GM23248 (cell line): Measurements from ENCODE around the gene TSG101. TPM values are rescaled to one million over a fixed set of nuclear protein-coding genes. Genes with fewer than 3 reads are reported as not detected.

Experiments
- DNase-seq: peaks from one replicate; pipeline ENCODE4 v3.0.0-alpha.2; 2015
- H2AFZ ChIP-seq: fragments of 200-600 bp; sonication (generic); 2 replicates; pipeline ENCODE4 v1.6.1; 2016; ENCODE audit warnings: antibody characterized with exemption
- H3F3A ChIP-seq: fragments of 200-600 bp; sonication (generic); 2 replicates; pipeline ENCODE4 v1.6.1; 2016; ENCODE audit warnings: mild to moderate bottlenecking, antibody characterized with exemption, mixed run types; ENCODE audit not compliant: insufficient read depth
- H3K27ac ChIP-seq: fragments of 200-600 bp; sonication (generic); 2 replicates; pipeline ENCODE4 v1.5.1; 2016; ENCODE audit warnings: mild to moderate bottlenecking
- H3K27me3 ChIP-seq: fragments of 200-600 bp; sonication (generic); replicated peaks from 2 replicates; pipeline ENCODE4 v1.6.1; 2016; ENCODE audit warnings: mild to moderate bottlenecking; ENCODE audit not compliant: insufficient read depth
- H3K36me3 ChIP-seq: fragments of 200-600 bp; sonication (generic); 2 replicates; pipeline ENCODE4 v1.6.1; 2016; ENCODE audit warnings: low read depth, mild to moderate bottlenecking
- H3K4me1 ChIP-seq: fragments of 200-600 bp; sonication (generic); 2 replicates; pipeline ENCODE4 v1.6.1; 2016; ENCODE audit warnings: mild to moderate bottlenecking; ENCODE audit not compliant: insufficient read depth
- H3K4me2 ChIP-seq: fragments of 200-600 bp; sonication (generic); one replicate; pipeline ENCODE4 v1.6.1; 2016; ENCODE audit warnings: mild to moderate bottlenecking; ENCODE audit not compliant: unreplicated experiment
- H3K4me3 ChIP-seq: fragments of 200-600 bp; sonication (generic); 2 replicates; pipeline ENCODE4 v1.5.1; 2016; ENCODE audit warnings: mild to moderate bottlenecking
- H3K79me2 ChIP-seq: fragments of 200-600 bp; sonication (generic); 2 replicates; pipeline ENCODE4 v1.6.1; 2016; ENCODE audit warnings: mild to moderate bottlenecking; ENCODE audit not compliant: insufficient read depth
- H3K9ac ChIP-seq: fragments of 200-600 bp; sonication (generic); 2 replicates; pipeline ENCODE4 v1.6.1; 2016; ENCODE audit warnings: mild to moderate bottlenecking
- H3K9me2 ChIP-seq: fragments of 200-600 bp; sonication (generic); 2 replicates; pipeline ENCODE4 v1.6.1; 2016; ENCODE audit warnings: mixed run types, mild to moderate bottlenecking, moderate library complexity; ENCODE audit not compliant: insufficient read depth
- H3K9me3 ChIP-seq: fragments of 200-600 bp; sonication (generic); one replicate; pipeline ENCODE4 v1.6.1; 2017; ENCODE audit warnings: low read depth
- H4K20me1 ChIP-seq: fragments of 200-600 bp; sonication (generic); 2 replicates; pipeline ENCODE4 v1.6.0; 2016; ENCODE audit not compliant: insufficient read depth
- EZH2 ChIP-seq: fragments of 200-600 bp; sonication (generic); IDR thresholded peaks from 2 replicates; pipeline ENCODE4 v1.6.1; 2018; ENCODE audit warnings: antibody characterized with exemption, mild to moderate bottlenecking; ENCODE audit not compliant: insufficient read depth, poor library complexity, severe bottlenecking
- EZH2phosphoT487 ChIP-seq: fragments of 200-600 bp; sonication (generic); IDR thresholded peaks from 2 replicates; pipeline ENCODE4 v1.6.1; 2018; ENCODE audit warnings: antibody characterized with exemption, moderate library complexity, mild to moderate bottlenecking, low read depth; ENCODE audit not compliant: insufficient read depth
- WGBS, 2 experiments: methylation state at CpG; one replicate each; pipeline ENCODE4 v1.1.6; 2015 to 2017; ENCODE audit warnings: low lambda C conversion rate in 2 of 2, low coverage in 1 of 2; ENCODE audit errors: missing lambda C conversion rate in 2 of 2; 5-methylcytosine and 5-hydroxymethylcytosine counted together
- in situ Hi-C: fragments of 300-500 bp; cut with MboI; formaldehyde crosslinking; loops from 2 replicates; pipeline ENCODE4 v1.15.0; 2020
- polyA plus RNA-seq: library from polyadenylated mRNA; unstranded; fragments of >200 nt; fragmentation: Nextera tagmentation; extraction: Ambion mirVana; gene quantifications from 2 replicates; pipeline ENCODE4 v1.2.1, GENCODE V29; 2016
- total RNA-seq: library from RNA; depleted of rRNA; stranded (reverse); fragments of >200 nt; shearing (Covaris generic); gene quantifications from 2 replicates; pipeline ENCODE4 v1.2.3, GENCODE V29; 2014

Gene TSG101
- total and polyA plus RNA-seq, 2 experiments from 2014 or later: 131 to 136 TPM

- in situ Hi-C loops: no loop called here
Measured at GRCh38 chr11:18492888-18493287, 33.9 kb downstream of the TSG101 start.

GRCh38 chr11:18491924-18492323 is 34.8 kb downstream of the TSG101 start:
- Histone ChIP-seq H3K9ac (no peak overlapping the region), H3K4me3 (no peak overlapping the region), H3K27ac (no peak overlapping the region), H2AFZ (no peak overlapping the region), H3K36me3 (peaks cover 37% of the 10 kb centered on the region), H3K79me2 (peaks cover 13% of the 10 kb centered on the region; the same call in 1 of the 2 replicates), H3K27me3 (no peaks in the 10 kb centered on the region), H3K4me2 (no peak overlapping the region), H4K20me1 (no peaks in the 10 kb centered on the region), H3K9me3 (no peaks in the 10 kb centered on the region), H3K4me1 (peaks cover 7% of the 10 kb centered on the region; the same call in 1 of the 2 replicates), H3K9me2 (no peaks in the 10 kb centered on the region), H3F3A (peaks cover 30% of the 10 kb centered on the region; the same call in 1 of the 2 replicates)
- peak; percentile 41 for DNase-seq
- in situ Hi-C loops: no loop called here
- TF ChIP-seq EZH2phosphoT487: no peak
- TF ChIP-seq EZH2: no peak
- WGBS, 2 experiments: 94 to 100% methylated on average over 2 of the region's 2 CpGs

More at GRCh38 chr11:18492888-18493287, 33.9 kb downstream of the TSG101 start:
- no peak overlapping the region for H3K27ac ChIP-seq
- H3K4me3 ChIP-seq: no peak overlapping the region
- no peak overlapping the region for H3K9ac ChIP-seq
- no peaks in the 10 kb centered on the region for H3K27me3 ChIP-seq
- H4K20me1 ChIP-seq: no peaks in the 10 kb centered on the region
- H3K4me1 ChIP-seq: peaks cover 7% of the 10 kb centered on the region; the same call in 1 of the 2 replicates
- no peak for DNase-seq
- peaks cover 41% of the 10 kb centered on the region for H3K36me3 ChIP-seq
- no peak overlapping the region for H3K4me2 ChIP-seq
- peaks cover 29% of the 10 kb centered on the region; the same call in 1 of the 2 replicates for H3F3A ChIP-seq
- H2AFZ ChIP-seq: no peak overlapping the region
- H3K9me3 ChIP-seq: no peaks in the 10 kb centered on the region
- peaks cover 13% of the 10 kb centered on the region; the same call in 1 of the 2 replicates for H3K79me2 ChIP-seq
- no peaks in the 10 kb centered on the region for H3K9me2 ChIP-seq
- TF ChIP-seq EZH2: no peak

DNA sequence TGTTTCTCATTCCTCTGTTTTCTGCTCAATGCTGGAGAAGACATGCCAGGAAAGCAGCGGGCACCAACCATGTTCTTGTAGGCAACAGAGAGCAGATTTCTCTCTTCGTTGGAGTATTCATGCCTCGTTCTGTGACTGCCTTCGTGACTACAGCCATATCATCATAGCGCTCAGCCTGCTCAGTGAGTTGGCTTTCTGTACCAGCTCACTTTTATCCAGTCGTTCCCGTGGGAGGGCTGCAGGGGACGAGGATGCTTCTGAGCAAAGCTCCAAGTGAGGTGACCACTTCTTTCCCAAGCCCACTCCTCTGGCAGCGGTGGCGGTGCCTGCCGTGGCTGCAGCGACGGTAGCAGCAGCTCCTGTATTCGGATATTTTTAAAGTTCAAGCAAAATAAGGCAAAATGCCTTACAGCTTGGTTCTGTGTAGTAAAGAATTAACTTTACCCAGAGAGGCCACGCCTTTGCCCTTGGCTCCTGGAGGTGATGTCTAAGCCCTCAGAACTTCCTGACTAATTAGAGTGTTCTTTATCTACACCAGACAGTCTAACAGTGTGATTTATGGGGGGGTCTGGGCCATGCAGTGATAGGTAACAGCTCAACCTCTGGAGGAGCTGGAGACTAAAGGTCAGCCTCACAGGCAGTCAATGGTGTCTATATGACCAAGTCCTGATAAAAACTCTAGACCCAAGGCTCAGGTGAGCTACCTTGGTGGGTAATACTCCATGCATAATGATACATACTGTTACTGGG is 35.8 kb downstream of the TSG101 start:
- in situ Hi-C loops: no loop called here

DNA sequence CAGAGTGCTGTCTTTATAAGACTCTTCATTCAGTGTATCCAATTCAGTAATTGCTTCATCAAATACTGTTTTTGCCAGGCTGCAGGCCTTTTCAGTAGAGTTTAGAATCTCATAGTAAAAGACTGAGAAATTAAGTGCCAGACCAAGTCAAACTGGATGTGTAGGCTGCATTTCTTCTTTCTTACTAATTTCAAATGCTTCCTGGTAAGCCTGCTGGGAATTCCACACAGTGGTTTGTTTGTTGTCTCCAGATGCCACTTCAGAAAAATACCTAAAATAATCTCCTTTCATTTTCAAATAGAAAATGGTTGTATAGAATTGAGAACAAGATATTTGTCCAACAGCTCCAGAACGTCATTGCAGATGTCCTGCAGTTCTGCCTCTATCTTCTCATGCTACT is 36.4 kb downstream of the TSG101 start:
- Histone ChIP-seq H2AFZ (no peak overlapping the region), H4K20me1 (0 out of 2 replicates have a peak, but pooled peaks cover 4% of the 10 kb centered on the region), H3K79me2 (peaks cover 13% of the 10 kb centered on the region; the same call in 1 of the 2 replicates), H3K9ac (no peak overlapping the region), H3K9me2 (no peaks in the 10 kb centered on the region), H3K27me3 (no peaks in the 10 kb centered on the region), H3K9me3 (no peaks in the 10 kb centered on the region), H3K27ac (peak overlapping the region; percentile 2; the same call in 1 of the 2 replicates), H3K4me3 (no peak overlapping the region), H3K4me1 (peaks cover 7% of the 10 kb centered on the region; the same call in 1 of the 2 replicates), H3K4me2 (peak overlapping the region; percentile 11), H3K36me3 (peaks cover 37% of the 10 kb centered on the region), H3F3A (peaks cover 30% of the 10 kb centered on the region; the same call in 1 of the 2 replicates)
- in situ Hi-C loops: no loop called here
- DNase-seq: peak; percentile 27
- WGBS, 2 experiments: 89 to 100% methylated on average over 1 of the region's 1 CpG
- TF ChIP-seq EZH2: no peak

More for the DNA sequence above, 35.8 kb downstream of the TSG101 start:
- Histone ChIP-seq H3K9me3 (no peaks in the 10 kb centered on the region), H3F3A (peaks cover 30% of the 10 kb centered on the region; the same call in 1 of the 2 replicates), H3K27ac (peak overlapping the region; percentile 2; the same call in 1 of the 2 replicates), H3K79me2 (peaks cover 13% of the 10 kb centered on the region; the same call in 1 of the 2 replicates), H2AFZ (no peak overlapping the region), H3K4me2 (no peak overlapping the region), H3K4me1 (peaks cover 7% of the 10 kb centered on the region; the same call in 1 of the 2 replicates), H3K36me3 (peaks cover 37% of the 10 kb centered on the region), H4K20me1 (0 out of 2 replicates have a peak, but pooled peaks cover 3% of the 10 kb centered on the region), H3K27me3 (no peaks in the 10 kb centered on the region), H3K9me2 (no peaks in the 10 kb centered on the region), H3K9ac (no peak overlapping the region), H3K4me3 (no peak overlapping the region)
- 93 to 94% methylated on average over 15 of the region's 15 CpGs for WGBS, 2 experiments
- no peak for DNase-seq
- no peak for TF ChIP-seq EZH2
- TF ChIP-seq EZH2phosphoT487: no peak
